Left ventricle myocardium inferior (tissue), 1 donor: ENCODE data around the gene STAG3. TPM values are rescaled to one million over a fixed set of nuclear protein-coding genes. Genes with fewer than 3 reads are reported as not detected.
A peak's percentile ranks its signal among the peaks of the same experiment; 100 is the strongest.
"Not testable (repeated sequence)": the region's sequence is repeated elsewhere in the genome, so short reads cannot be mapped to it uniquely, and the experiment has no call there.

Source experiments
- DNase-seq: peaks from one replicate; pipeline ENCODE4 v3.0.0-alpha.2; 2020
- H3K27ac ChIP-seq: fragments of 200-600 bp; replicated peaks from 2 replicates; pipeline ENCODE4 v1.8.0; 2021
- H3K27me3 ChIP-seq: fragments of 200-600 bp; 2 replicates; pipeline ENCODE4 v1.8.0; 2021; ENCODE audit warnings: low read depth
- H3K36me3 ChIP-seq: fragments of 200-600 bp; 2 replicates; pipeline ENCODE4 v1.8.0; 2021
- H3K4me1 ChIP-seq: fragments of 200-600 bp; 2 replicates; pipeline ENCODE4 v1.8.0; 2021
- H3K4me3 ChIP-seq: fragments of 200-600 bp; 2 replicates; pipeline ENCODE4 v1.8.0; 2021; ENCODE audit warnings: mild to moderate bottlenecking, moderate library complexity
- H3K9me3 ChIP-seq: fragments of 200-600 bp; replicated peaks from 2 replicates; pipeline ENCODE4 v1.8.0; 2021
- intact Hi-C: fragments of 100-400 bp; cut with micrococcal nuclease; formaldehyde crosslinking; loops from one replicate; pipeline ENCODE4 v1.11.0; 2022
- total RNA-seq: library from RNA; stranded (reverse); fragmentation: NEBNext Ultra II Directional; extraction: Animal tissue kit (Norgen Biotek cat#: 25700); gene quantifications from one replicate; pipeline ENCODE4 v1.2.1, GENCODE V29; 2021
- TF ChIP-seq, protein P1 (sequence below): fragments of 200-600 bp; IDR thresholded peaks from 2 replicates; pipeline ENCODE4 v1.8.0; 2021; ENCODE audit warnings: antibody characterized with exemption, mild to moderate bottlenecking, borderline replicate concordance
- donor health status: DM: no; HTN: yes; CAD: no; lungs with severe emphysema.

STAG3 gene
- total RNA-seq, 1 donor from 2014 or later: 0.74 TPM

DNA sequence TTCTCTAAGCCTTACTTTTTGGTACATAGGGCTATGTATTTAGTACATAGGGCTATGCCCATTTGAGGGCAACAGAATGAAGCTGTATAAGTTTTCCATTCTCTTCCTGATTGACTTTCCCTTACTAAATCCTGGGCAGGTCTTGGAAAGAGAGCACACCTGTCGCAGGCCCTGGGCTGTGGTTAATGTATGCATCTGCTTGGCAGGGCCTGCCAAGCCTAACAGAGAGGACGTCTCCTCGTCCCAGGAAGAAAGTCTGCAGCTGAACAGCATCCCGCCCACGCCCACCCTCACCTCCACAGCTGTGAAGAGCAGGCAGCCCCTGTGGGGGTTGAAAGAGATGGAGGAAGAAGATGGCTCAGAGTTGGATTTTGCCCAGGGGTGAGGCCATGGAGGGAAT is 33.1 kb downstream of the STAG3 start:
- intact Hi-C loops: no loop called here
- H3K4me3 ChIP-seq: no peak overlapping the region
- no peak for DNase-seq

DNA sequence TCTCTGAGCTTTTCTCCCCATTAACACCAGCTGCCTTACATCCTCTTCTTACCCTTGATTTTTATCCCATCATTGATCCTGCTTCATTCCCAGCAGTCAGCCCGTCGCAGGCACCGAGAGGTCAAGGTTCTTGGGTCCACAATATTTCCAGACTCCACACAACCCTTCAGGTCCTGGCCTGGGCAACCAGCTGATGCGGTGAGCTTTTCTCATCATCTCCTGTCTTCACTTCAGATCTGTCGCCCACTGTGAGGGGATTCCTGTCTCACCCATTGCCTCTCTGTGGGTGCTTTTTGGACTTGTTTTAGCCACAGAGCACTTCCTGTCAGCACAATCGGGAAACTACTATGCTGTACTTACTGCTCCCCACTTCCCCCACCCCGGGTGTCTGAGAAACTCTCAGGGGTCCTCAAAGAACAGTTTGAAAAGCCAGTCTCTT is 33.6 kb downstream of the STAG3 start:
- TF ChIP-seq, protein P1, sequence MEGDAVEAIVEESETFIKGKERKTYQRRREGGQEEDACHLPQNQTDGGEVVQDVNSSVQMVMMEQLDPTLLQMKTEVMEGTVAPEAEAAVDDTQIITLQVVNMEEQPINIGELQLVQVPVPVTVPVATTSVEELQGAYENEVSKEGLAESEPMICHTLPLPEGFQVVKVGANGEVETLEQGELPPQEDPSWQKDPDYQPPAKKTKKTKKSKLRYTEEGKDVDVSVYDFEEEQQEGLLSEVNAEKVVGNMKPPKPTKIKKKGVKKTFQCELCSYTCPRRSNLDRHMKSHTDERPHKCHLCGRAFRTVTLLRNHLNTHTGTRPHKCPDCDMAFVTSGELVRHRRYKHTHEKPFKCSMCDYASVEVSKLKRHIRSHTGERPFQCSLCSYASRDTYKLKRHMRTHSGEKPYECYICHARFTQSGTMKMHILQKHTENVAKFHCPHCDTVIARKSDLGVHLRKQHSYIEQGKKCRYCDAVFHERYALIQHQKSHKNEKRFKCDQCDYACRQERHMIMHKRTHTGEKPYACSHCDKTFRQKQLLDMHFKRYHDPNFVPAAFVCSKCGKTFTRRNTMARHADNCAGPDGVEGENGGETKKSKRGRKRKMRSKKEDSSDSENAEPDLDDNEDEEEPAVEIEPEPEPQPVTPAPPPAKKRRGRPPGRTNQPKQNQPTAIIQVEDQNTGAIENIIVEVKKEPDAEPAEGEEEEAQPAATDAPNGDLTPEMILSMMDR: no peak
- H3K27ac ChIP-seq: no peak overlapping the region
- no peak overlapping the region for H3K4me3 ChIP-seq
- no peak for DNase-seq
- H3K9me3 ChIP-seq: no peaks in the 10 kb centered on the region
- H3K4me1 ChIP-seq: peaks cover 10% of the 10 kb centered on the region
- H3K36me3 ChIP-seq: no peaks in the 10 kb centered on the region
- peaks cover 5% of the 10 kb centered on the region for H3K27me3 ChIP-seq
- intact Hi-C loops: no loop called here

More for the DNA sequence above, 33.1 kb downstream of the STAG3 start:
- Histone ChIP-seq H3K27ac (no peak overlapping the region), H3K36me3 (no peaks in the 10 kb centered on the region), H3K4me1 (peaks cover 5% of the 10 kb centered on the region), H3K27me3 (peaks cover 5% of the 10 kb centered on the region), H3K9me3 (no peaks in the 10 kb centered on the region)
- TF ChIP-seq, protein P1: no peak

DNA sequence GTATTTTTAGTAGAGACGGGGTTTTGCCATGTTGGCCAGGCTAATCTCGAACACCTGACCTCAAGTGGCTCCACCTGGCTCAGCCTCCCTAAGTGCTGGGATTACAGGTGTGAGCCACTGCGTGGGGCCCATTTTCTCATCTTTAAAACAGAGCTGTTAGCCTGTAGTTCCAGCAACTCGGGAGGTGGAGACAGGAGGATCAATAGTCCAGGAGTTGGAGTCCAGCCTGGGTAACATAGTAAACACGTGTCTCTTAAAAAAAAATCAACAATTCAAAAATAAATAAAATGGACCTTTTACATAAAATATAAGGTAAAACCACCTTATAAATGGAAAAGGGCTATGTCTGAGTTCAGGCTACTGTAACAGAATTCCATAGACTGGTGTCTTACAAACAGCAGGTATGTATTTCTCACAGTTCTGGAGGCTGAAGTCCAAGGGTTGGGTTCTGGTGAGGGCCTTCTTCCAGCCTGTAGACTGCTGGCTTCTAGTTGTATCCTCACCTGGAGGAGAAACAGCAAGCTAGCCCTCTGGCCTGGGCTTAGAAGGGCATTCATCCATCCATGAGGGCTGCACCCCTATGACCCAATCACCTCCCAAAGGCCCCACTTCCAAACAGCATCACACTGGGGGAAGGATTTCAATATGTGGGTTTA is 35.0 kb downstream of the STAG3 start:
- Histone ChIP-seq H3K4me1 (peaks cover 10% of the 10 kb centered on the region), H3K9me3 (no peaks in the 10 kb centered on the region), H3K4me3 (no peak overlapping the region), H3K27me3 (peaks cover 2% of the 10 kb centered on the region), H3K27ac (no peak overlapping the region), H3K36me3 (no peaks in the 10 kb centered on the region)
- DNase-seq: no peak
- intact Hi-C loops: no loop called here
- TF ChIP-seq, protein P1: no peak

DNA sequence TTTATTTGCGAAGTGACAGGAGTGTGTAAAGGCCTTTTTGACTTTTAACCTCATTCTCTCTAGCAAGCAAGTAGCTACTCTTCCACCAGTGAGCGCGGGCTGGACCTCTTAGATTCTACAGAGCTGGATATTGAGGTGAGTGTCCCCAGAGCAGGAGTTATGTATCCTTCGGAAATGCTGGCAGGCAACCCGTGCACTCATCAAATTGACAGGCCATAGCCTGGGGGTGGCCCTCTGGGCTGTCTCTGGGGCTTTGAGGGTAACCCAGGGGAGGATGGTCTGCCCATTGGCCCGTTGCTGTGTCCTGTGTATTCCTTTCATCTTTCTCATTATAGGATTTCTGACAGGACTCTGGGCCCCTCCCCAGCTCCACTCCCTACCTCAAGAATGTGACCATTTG is 36.0 kb downstream of the STAG3 start:
- Histone ChIP-seq H3K4me3 (no peak overlapping the region), H3K27ac (no peak overlapping the region), H3K36me3 (no peaks in the 10 kb centered on the region), H3K27me3 (no peaks in the 10 kb centered on the region), H3K4me1 (peaks cover 10% of the 10 kb centered on the region), H3K9me3 (no peaks in the 10 kb centered on the region)
- no peak for DNase-seq
- TF ChIP-seq, protein P1: no peak
- intact Hi-C loops: no loop called here

DNA sequence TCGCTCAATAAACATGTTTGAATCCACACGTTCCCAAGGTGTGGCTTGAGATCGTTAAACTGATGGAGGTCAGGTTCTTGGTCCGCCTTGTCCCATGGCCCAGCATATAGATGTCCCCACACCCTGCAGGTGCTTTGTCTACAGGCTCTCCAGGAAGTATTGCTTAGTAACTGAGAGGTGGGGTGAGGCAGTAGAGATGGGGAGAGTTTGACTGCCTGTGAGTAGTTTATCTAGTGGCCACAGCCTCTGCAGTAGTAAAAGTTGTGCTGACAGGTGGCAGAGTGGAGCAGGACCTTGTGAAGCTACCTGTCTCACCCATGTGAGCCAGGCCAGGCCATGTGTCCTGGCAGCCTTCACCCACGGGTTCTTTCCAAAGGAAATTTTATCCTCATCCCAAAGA is 36.6 kb downstream of the STAG3 start:
- H3K36me3 ChIP-seq, H3K9me3 ChIP-seq, intact Hi-C loops: not testable (repeated sequence)

DNA sequence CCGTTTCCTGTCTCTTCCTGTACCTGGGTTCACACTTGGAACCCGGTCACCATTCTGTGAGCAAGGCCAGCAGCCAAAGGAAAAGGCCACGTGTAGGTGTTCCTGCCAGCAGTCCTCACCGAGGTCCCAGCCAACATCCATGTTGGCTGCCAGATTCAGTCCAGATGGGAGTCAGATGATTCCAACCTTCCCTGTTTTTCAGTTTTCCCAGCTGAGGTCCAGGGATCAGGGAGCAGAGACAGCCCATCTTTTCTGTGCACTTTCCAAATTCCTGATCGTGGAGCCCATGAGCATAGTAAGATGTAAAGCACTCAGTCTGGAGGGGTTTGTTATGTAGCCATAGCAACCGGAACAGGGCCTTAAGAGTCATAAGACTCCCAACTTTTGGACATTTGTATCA is 38.2 kb downstream of the STAG3 start:
- intact Hi-C loops: loop anchor here (5.0 kb wide), 1 partner anchor 84 kb away; no protein-coding TSS in a partner anchor

More for the DNA sequence above, 36.6 kb downstream of the STAG3 start:
- DNase-seq, H3K27me3 ChIP-seq, H3K27ac ChIP-seq, H3K4me3 ChIP-seq: not testable (repeated sequence)
- H3K4me1 ChIP-seq: peaks cover 10% of the 10 kb centered on the region

More for the DNA sequence above, 38.2 kb downstream of the STAG3 start:
- H3K27me3 ChIP-seq: no peaks in the 10 kb centered on the region
- H3K4me3 ChIP-seq: no peak overlapping the region
- peak overlapping the region; percentile 36 for H3K27ac ChIP-seq
- TF ChIP-seq, protein P1: no peak
- peaks cover 3% of the 10 kb centered on the region for H3K36me3 ChIP-seq
- peak; percentile 50 for DNase-seq
- H3K4me1 ChIP-seq: peaks cover 10% of the 10 kb centered on the region
- no peaks in the 10 kb centered on the region for H3K9me3 ChIP-seq
